Activated naive CD4-positive, alpha-beta T cell treated with anti-CD3 and anti-CD28 coated beads, Interleukin-2, amount 50 U/mL, for 72 hours (primary cell): ENCODE data around the gene EMC7. TPM values are rescaled to one million over a fixed set of nuclear protein-coding genes. Genes with fewer than 3 reads are reported as not detected.
"Not testable (repeated sequence)": the region's sequence is repeated elsewhere in the genome, so short reads cannot be mapped to it uniquely, and the experiment has no call there.

Experiments
- ATAC-seq, 2 donors: fragments of 150-1000 bp; cut with Tn5 transposase; 2 replicates each; pipeline ENCODE4 v1.10.0; 2021; ENCODE audit warnings: mild to moderate bottlenecking in 2 of 2, moderate library complexity in 2 of 2
- DNase-seq, 2 donors: peaks; one replicate each; pipeline ENCODE4 v3.0.0; 2021 to 2022; ENCODE audit warnings: low spot score in 2 of 2
- H3K27ac Mint-ChIP-seq, 2 donors: one replicate each; pipeline ENCODE4 v1.8.0; 2022; ENCODE audit warnings: mild to moderate bottlenecking in 2 of 2, mixed read lengths in 2 of 2
- H3K36me3 Mint-ChIP-seq, 2 donors: one replicate each; pipeline ENCODE4 v1.8.0; 2022; ENCODE audit warnings: mixed read lengths in 2 of 2
- H3K9me3 Mint-ChIP-seq, 2 donors: one replicate each; pipeline ENCODE4 v1.8.0; 2022; ENCODE audit warnings: mixed read lengths in 2 of 2
- total RNA-seq, 2 donors: library from RNA; stranded (reverse); gene quantifications; one replicate each; pipeline ENCODE4 v1.2.3, GENCODE V29; 2022

The EMC7 gene
- total RNA-seq, 2 donors from 2014 or later, result 39.5 to 60.1 TPM

DNA sequence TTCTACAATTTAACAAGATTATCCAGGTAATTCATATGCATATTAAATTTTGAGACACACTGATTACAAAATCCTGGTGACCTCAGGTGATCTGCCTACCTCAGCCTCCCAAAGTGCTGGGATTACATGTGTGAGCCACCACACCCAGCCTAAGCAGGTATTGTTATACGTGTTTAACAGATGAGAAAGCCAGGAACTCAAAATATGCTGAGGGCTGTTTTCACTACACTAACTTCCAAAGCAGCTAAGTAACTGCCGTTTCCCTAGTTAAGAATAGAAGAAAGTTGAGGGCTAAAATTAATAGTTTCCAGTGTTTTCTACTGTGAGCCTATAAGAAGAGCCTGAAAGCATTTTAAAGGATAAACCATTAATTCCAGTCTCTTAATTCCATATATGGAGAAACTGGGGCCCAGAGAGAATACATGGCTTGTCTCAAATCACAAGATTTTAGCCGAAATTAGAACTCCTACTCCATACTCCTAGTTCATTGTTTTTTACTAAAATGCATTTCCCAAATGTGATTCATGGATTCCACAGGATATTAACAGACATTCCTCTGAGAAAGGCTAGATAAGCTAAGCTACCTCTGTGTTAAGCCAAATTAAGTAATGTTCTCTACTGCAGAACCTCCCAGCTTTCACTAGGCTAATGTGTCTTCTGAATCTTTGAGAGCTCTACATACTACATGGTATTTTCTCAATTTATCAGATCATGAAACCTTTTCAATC, 45.6 kb downstream of the EMC7 start:
- Mint-ChIP-seq H3K27ac (no peak overlapping the region), H3K36me3 (peaks cover 10 to 11% of the 10 kb centered on the region in 2 donors), H3K9me3 (peaks cover 7 to 8% of the 10 kb centered on the region in 2 donors)
- no peak for ATAC-seq
- DNase-seq, result no peak

DNA sequence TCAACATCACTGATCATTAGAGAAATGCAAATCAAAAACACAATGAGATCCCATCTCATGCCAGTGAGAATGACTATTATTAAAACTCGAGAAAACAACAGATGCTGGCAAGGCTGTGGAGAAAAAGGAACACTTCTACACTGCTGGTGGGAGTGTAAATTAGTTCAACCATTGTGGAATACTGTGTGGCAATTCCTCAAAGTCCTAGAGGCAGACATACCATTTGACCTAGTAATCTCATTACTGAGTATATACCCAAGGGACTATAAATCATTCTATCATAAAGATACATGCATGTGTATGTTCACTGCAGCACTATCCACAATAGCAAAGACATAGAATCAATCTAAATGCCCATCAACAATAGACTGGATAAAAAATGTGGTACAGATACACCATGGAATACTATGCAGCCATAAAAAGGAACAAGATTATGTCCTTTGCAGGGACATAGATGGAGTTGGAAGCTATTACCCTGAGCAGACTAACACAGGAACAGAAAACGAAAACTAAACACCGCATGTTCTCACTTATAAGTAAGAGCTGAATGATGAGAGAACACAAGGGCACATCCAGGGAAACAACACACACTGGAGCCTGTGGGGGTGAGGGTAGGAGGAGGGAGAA, 47.5 kb downstream of the EMC7 start:
- Mint-ChIP-seq H3K36me3 (peaks cover 24 to 25% of the 10 kb centered on the region in 2 donors), H3K9me3 (peaks cover 19 to 20% of the 10 kb centered on the region in 2 donors), H3K27ac (no peak overlapping the region)
- DNase-seq (no peak), ATAC-seq (no peak)

DNA sequence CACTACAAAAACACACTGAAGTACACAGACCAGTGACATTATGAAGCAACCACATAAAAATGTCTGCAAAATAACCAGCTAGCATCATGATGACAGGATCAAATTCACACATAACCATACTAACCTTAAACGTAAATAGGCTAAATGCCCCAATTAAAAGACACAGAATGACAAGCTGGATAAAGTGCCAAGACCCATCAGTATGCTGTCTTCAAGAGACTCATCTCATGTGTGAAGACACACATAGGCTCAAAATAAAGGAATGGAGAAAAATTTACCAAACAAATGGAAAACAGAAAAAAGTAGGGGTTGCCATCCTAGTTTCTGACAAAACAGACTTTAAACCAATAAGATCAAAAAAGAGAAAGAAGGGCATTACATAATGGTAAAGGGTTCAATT, 51.3 kb downstream of the EMC7 start:
- not testable (repeated sequence) for H3K27ac Mint-ChIP-seq, DNase-seq, ATAC-seq
- peaks cover 31% of the 10 kb centered on the region in 2 donors for H3K36me3 Mint-ChIP-seq
- H3K9me3 Mint-ChIP-seq, result peaks cover 21 to 23% of the 10 kb centered on the region in 2 donors

DNA sequence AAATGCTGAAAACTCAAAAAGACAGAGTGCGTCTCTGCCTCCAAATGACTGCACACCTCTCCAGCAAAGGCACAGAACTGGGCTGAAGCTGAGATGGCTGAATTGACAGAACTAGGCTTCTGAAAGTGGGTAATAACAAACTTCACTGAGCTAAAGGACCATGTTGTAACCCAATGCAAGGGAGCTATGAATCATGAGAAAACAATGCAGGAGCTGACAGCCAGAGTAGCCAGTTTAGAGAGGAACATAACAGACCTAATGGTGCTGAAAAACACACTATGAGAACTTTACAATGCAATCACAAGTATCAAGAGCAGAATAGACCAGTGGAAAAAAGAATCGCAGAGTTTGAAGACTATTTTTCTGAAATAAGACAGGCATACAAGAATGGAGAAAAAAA, 52.5 kb downstream of the EMC7 start:
- peaks cover 31% of the 10 kb centered on the region in 2 donors for H3K36me3 Mint-ChIP-seq
- H3K27ac Mint-ChIP-seq, result no peak overlapping the region
- H3K9me3 Mint-ChIP-seq, result peaks cover 21 to 23% of the 10 kb centered on the region in 2 donors
- ATAC-seq, result no peak
- DNase-seq, result no peak

DNA sequence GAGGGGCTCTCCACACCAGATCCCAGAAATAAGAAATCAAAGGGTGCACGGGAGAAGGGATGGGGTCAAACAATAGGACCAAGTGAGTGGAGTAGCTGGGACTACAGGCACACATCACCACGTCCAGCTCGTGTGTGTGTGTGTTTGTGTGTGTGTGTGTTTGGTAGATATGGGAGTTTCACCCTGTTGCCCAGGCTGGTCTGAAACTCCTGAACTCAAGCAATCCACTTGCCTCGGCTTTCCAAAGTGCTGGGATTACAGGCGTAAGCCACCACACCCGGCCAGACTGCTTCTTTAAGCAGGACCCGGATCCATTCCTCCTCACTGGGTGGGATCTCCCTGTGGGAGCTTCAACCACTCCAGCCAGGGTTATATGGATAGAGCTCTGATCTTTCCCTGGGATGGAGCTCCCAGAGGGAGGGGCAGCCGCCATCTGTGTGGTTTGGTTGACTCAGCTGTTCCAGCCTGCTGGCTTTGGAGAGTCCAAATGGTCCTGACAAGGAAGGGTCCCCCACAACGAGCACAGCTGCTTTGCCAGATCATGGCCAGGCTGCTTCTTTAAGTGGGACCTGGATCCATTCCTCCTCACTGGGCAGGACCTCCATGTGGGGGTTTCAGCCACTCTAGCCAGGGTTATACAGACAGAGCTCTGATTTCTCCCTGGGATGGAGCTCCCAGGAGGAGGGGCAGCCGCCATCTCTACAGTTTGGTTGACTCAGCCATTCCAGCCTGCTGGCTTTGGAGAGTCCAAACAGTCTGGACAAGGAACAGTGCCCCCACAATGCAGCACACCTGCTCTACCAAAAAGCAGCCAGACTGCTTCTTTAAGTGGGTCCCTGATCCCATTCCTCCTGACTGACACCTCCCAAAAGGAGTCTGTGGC, 53.5 kb downstream of the EMC7 start:
- Mint-ChIP-seq H3K9me3 (peaks cover 21 to 23% of the 10 kb centered on the region in 2 donors), H3K36me3 (peaks cover 31% of the 10 kb centered on the region in 2 donors), H3K27ac (no peak overlapping the region)
- ATAC-seq, result no peak
- no peak for DNase-seq

DNA sequence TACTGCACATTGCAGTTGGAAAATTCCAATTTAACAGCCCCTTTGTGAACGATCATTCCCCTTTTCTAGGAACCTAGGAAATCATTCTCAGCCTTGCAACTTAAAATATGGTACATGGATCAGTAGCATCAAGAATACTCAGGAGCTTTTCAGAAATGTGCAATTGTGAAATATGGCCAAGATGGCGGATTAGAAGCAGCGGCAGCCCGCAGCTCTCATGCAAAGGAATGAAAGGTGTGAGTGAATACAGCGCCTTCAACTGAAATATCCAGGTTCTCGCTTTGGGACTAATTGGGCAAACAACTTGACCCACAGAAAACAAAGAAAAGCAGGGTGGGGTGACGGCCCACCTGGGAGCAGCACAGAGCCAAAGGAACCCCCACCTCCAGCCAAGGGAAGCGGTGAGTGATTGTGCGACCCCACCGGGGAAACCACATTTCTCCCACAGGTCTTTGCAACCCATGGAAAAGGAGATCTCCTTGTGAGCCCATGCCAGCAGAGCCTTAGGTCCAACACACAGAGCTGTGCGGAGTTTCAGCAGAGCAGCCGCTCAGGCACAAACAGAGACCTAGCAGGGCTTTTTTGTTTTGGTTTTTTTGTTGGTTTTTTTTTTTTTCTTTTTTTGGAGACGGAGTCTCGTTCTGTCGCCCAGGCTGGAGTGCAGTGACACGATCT, 55.1 kb downstream of the EMC7 start:
- ATAC-seq (no peak), DNase-seq (no peak)
- Mint-ChIP-seq H3K9me3 (peaks cover 20 to 21% of the 10 kb centered on the region in 2 donors), H3K27ac (no peak overlapping the region), H3K36me3 (peaks cover 27% of the 10 kb centered on the region in 2 donors)

DNA sequence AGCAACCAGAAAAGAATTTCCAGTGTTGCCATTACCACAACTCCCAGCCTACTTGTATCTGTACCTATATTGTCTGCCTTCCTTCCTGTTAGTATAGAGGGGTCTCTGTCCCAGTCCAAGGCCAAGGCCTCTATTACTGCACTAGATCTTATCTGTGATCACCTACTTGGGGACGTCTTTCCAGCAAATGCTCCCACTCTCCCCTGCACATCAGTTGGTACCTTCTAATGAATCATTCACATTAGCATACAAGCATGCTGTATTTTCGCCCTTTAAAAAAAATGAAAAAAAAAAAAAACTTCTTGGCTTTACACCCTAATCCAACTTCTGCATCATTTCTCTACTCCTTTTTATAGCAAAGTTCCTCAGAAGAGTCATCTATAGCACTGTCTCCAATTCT, 57.8 kb downstream of the EMC7 start:
- no peaks in the 10 kb centered on the region for H3K9me3 Mint-ChIP-seq
- DNase-seq (no peak), ATAC-seq (no peak)
- H3K36me3 Mint-ChIP-seq, result peaks cover 3% of the 10 kb centered on the region in 2 donors
- peak overlapping the region in 1 of 2 donors; percentile 71 for H3K27ac Mint-ChIP-seq

DNA sequence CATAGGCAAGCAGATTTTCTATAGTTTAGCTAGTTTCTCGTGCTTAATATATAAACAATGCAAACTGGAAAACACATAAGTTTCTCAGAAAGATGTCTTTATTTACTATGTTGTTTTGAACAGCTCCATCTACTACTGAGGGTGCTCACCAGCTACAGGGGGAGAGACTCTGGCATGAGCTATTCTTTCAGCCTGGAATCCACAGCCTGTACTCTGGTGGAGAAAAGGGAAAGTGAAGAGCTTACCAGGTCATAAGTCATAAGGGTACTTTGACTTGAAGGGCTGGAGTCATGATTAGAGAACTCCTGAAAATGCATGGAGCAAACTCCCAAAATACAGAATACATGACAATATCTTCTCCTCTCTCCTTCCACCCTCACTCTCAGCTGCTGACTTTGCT, 58.3 kb downstream of the EMC7 start:
- ATAC-seq, result no peak
- no peaks in the 10 kb centered on the region for H3K9me3 Mint-ChIP-seq
- no peaks in the 10 kb centered on the region for H3K36me3 Mint-ChIP-seq
- peak overlapping the region in 1 of 2 donors; percentile 71 for H3K27ac Mint-ChIP-seq
- no peak for DNase-seq

DNA sequence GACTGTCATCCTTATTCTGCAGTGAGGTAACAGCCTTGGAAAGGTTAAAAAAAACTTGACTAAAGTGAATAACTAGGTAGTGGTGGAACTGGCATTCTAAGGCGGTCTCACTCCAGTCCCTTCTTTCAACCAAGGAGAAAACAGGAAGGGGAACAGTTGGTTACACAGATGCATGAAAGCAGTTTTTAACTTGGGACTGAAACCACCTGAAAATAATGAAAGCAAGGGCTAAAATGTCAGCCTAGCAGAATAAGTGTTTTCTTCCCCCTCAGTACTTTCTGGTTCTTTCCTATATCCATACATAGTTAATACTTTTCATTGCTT, 61.9 kb downstream of the EMC7 start:
- ATAC-seq, result no peak
- no peaks in the 10 kb centered on the region for H3K9me3 Mint-ChIP-seq

DNA sequence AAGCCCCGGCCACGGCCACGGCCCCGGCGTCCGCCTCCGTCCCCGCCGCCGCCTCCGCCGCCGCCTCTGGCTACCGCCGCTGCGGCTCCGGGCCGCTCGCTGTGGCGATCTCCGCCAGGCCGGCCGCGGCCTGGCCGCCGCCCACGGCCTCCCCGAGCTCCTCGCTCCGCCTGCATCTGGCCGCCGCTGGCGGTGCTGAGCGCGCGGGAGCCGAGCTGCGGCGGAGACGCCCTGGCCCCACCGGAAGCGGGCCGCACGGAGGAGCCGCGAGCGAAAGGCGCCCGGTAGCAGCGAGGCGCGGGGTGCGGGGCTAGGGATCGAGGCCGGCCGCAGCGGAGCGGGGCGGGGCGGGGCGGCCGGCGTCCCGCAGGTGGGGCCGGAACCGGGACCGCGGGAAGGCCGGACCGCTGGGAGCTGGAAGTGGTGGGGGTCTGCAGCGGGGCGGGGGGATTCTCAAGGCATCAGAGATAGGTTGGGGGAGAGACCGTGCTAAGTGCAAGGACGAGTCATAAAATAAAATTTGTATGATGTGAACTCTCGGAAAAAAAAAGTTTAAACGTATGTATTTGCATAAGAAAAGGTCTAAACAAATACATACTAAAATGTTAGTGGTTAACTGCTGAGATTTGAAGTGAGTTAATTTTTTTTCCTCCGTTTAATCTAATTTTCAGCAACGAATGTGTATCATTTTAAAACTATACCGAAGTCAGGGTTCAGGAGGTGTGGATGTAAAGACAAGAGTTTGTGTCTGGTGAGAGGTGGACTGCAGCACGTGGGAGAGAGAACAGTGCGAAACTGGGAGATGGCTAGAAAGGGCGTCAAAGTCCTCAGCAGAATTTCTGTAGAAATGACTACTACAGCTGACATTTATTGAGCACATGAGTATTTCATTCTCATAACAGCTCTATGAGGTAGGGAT, 62.5 kb downstream of the EMC7 start, which contains the start of gene AVEN:
Gene AVEN, minus strand, starts transcription at position 334 of the 919 bp plus-strand sequence. Its CDS starts 158 bp downstream, at position 176.
- Mint-ChIP-seq H3K9me3 (no peaks in the 10 kb centered on the region), H3K36me3 (no peaks in the 10 kb centered on the region), H3K27ac (peak within 1 kb of the TSS; percentile 73 to 93)
- DNase-seq (peak; percentile 68 to 75), ATAC-seq (peak; percentile 71 to 78)

More for the DNA sequence above, 61.9 kb downstream of the EMC7 start:
- Mint-ChIP-seq H3K36me3 (no peaks in the 10 kb centered on the region), H3K27ac (peak overlapping the region in 1 of 2 donors; percentile 93)
- DNase-seq, result no peak

DNA sequence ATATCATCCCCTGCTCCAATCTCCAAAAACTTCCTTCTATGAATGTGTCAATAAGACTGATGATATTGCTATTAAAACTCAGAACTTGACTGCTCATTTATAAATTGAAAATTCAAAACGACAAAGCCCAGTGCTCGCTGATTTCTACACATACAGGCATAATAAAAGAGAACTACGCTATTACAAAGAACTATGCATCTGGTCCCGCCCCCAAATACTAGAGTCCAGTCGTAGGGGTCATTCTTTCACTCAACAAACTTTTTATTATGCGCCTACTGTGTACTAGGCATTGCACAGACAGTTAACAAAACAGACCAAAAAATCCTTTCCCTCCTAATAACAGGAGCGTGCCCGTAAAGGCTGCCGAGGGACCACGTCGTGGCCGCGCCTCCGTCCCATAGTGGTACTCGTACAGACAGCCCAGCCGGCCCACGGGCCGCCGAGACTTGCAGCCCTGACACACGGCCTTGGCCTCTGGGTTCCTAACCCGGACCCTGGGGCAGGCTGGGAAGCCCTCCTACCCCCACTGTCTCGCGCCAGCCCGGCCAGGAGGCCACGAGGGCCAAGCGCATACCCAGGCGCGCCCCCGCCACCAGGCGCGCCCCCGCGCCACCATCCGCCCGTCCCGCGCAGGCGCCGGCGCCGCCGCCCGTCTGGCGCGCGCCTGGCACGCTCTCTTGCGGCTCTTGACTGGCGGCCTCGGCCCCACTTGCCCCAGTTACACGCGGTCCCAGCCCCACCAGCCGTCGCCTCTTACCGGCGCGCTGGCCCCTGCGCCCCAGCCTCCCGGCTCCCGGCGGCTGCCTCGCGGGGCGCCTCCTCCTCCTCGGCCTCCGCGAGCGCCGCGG, 63.4 kb downstream of the EMC7 start:
- Mint-ChIP-seq H3K27ac (peak overlapping the region; percentile 73 to 93), H3K9me3 (no peaks in the 10 kb centered on the region), H3K36me3 (no peaks in the 10 kb centered on the region)
- DNase-seq (peak; percentile 79 to 80), ATAC-seq (peak; percentile 69 to 83)

Other genes with a start within 250 kb of the EMC7 start
- not detected for gene CHRM5, start 133.4 kb downstream of the EMC7 start, total RNA-seq
- 1 to 10 TPM; 6.9 to 9.3 TPM for gene AVEN, start 62.7 kb downstream of the EMC7 start, total RNA-seq
- 1 to 10 TPM; 3.2 to 3.4 TPM for gene PGBD4, start 221 bp upstream of the EMC7 start, total RNA-seq
- 10 to 100 TPM; 49.9 to 53.0 TPM for gene KATNBL1, start 108.2 kb upstream of the EMC7 start, total RNA-seq
- 100 to 1,000 TPM in 1 of 2 donors, 10 to 100 TPM in 1; 90.4 to 107 TPM for gene EMC4, start 123.2 kb upstream of the EMC7 start, total RNA-seq
- 10 to 100 TPM; 29.9 to 45.1 TPM for gene SLC12A6, start 235.9 kb upstream of the EMC7 start, total RNA-seq
- gene NOP10, start 241.3 kb upstream of the EMC7 start, total RNA-seq, result 100 to 1,000 TPM; 182 to 202 TPM
- gene NUTM1, start 241.5 kb upstream of the EMC7 start, total RNA-seq, result not detected